Tibial nerve (tissue), 4 donors: ENCODE data around the gene NTRK1.

Experiments
- CTCF ChIP-seq, 5 experiments: fragments of 200-600 bp in 3 of 5; fragments of 450-650 bp in 2 of 5; sonication (generic) in 3 of 5; IDR thresholded peaks; one replicate each; pipeline ENCODE4 v1.5.1; 2016 to 2019; ENCODE audit warnings: antibody characterized with exemption in 5 of 5, mild to moderate bottlenecking in 3 of 5, moderate library complexity in 2 of 5
- EP300 ChIP-seq, 2 donors: sonication (generic); formaldehyde crosslinking; IDR thresholded peaks; one replicate each; pipeline ENCODE4 v1.6.1; 2017; ENCODE audit warnings: antibody characterized with exemption in 2 of 2, mild to moderate bottlenecking in 1 of 2
- POLR2A ChIP-seq, 2 donors: fragments of 450-650 bp; IDR thresholded peaks; one replicate each; pipeline ENCODE4 v1.6.1; 2017; ENCODE audit warnings: antibody characterized with exemption in 2 of 2, mild to moderate bottlenecking in 2 of 2, moderate library complexity in 2 of 2

DNA sequence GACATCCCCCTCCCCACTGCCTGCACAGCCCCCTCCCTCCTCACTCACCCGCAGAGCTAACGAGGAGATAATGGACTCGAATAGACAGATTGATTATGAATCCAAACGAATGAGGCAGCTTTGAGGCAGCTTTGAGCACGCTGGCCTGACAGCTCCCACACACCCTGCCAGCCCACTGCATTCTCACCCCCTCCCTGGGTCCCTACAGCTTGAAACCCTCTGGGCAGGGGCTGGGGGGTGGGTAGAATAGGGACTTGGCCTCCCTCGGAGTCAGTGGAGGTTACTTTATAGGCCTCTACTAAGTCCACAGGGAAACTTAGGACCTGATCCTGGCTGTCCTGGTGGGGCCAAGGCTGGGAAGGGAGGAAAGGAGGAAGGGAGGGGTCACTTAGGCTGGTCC lies 1.9 kb downstream of the NTRK1 start:
- TF ChIP-seq EP300 (IDR thresholded peaks at IDR 0.05) (no peak), CTCF (IDR thresholded peaks at IDR 0.05) (no peak), POLR2A (IDR thresholded peaks at IDR 0.05) (no peak)
